Mononuclear cell (primary cell): ENCODE results near the gene SNAP25. TPM values are rescaled to one million over a fixed set of nuclear protein-coding genes. Genes with fewer than 3 reads are reported as not detected.

ENCODE experiments used
- H3K27me3 ChIP-seq: 2 replicates; pipeline ENCODE4 v1.6.0; 2011; ENCODE audit warnings: low read length, control low read depth; ENCODE audit not compliant: insufficient read depth
- H3K4me1 ChIP-seq: 2 replicates; pipeline ENCODE4 v1.5.1; 2011; ENCODE audit warnings: mild to moderate bottlenecking, low read length, control low read depth; ENCODE audit not compliant: insufficient read depth
- H3K4me3 ChIP-seq: 2 replicates; pipeline ENCODE4 v1.5.1; 2011; ENCODE audit warnings: mild to moderate bottlenecking, low read length, moderate library complexity
- H3K9me3 ChIP-seq: 2 replicates; pipeline ENCODE4 v1.5.1; 2011; ENCODE audit warnings: low read depth, mild to moderate bottlenecking, control low read depth, low read length
- total RNA-seq: library from RNA; depleted of rRNA; stranded (reverse); fragments of >200 nt; gene quantifications from one replicate; pipeline ENCODE4 v1.2.3, GENCODE V29; 2012

SNAP25 gene
- total RNA-seq, 1 donor, result not detected

DNA sequence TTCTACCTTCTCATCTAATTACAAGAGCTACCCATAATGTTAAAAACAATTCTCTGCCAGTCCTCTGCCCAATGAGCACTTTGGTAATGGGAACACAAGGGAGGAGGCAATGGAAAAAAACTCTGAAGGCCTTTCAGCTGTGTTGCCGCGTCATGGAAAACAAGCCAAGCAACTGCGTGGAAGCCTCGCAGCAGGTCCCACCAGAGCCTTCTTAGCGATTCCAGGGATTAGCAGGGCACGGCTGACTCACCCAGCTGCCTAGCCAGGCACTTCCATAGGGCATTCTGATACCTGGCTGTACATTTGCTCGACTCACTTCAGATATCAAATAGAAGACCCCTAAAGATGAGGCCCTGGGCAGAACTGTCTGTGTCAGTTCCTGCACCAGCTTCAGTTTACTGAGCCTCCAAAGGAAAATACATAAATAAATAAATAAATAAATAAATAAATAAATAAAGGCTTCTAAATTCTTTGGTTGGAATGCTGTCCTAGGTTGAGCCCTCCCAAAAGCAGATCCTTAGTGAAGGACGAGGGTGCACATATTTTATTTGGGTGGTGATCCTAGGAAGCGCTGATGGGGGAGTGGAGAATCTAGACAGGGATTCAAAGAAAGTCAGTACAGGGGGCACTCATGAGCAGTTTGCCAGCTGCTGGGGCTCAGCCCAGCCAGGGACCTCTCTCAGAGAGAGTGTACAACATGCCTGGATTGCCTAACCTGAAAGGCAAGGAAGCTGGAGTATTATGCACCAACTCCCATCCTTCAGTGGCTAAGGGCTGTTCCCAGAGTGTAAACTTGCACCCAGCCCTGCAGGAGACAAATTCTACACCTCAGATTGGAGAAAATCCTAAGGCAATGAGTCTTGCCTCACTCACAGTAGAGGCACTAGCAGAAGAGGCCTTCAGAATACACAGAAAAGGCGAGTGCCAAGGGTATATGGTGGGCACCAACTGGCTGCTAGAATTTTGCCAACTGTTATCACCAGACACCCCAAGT is 18.2 kb downstream of the SNAP25 start:
- H3K27me3 ChIP-seq, result no peaks in the 10 kb centered on the region
- H3K4me3 ChIP-seq, result no peak overlapping the region
- no peaks in the 10 kb centered on the region for H3K4me1 ChIP-seq
- H3K9me3 ChIP-seq, result no peaks in the 10 kb centered on the region

DNA sequence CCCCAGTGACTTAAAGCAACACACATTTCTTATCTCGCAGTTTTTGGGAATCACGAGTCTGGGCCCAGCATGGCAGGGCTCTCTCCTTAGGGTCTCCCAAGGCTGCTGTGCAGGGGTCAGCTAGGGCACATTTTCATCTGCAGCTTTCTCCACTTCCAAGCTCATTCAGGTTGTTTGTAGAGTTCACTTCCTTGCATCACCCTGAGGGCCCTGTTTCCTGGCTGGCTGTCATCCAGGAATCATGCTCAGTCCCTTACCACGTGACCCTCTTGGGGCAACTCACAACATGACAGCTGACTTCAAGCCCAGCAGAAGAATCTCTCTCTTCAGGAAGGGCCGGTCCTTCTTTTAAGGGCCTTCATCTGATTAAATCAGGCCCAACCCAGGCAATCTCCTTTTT is 21.3 kb downstream of the SNAP25 start:
- Histone ChIP-seq H3K27me3 (no peaks in the 10 kb centered on the region), H3K9me3 (no peaks in the 10 kb centered on the region), H3K4me3 (no peak overlapping the region), H3K4me1 (no peaks in the 10 kb centered on the region)

DNA sequence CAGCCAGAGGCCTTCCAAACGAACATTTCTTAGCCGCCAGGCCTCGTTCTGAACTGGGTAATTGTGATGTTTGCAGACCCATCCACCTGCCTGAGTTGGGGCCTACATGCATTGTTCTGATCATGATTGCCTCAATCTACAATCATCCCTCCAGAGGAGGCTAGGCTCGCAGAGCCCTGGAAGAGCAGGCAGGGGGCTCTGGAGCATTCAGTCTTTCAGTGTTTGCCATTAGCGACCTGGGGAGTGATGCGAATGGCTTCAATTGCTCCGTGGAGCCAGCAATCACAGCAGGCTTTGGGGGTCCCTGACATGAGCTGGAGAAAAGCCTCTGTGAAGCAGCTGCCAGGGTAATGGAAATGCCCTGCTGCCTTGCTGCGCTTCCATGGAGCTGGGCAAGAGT is 22.0 kb downstream of the SNAP25 start:
- no peaks in the 10 kb centered on the region for H3K9me3 ChIP-seq

DNA sequence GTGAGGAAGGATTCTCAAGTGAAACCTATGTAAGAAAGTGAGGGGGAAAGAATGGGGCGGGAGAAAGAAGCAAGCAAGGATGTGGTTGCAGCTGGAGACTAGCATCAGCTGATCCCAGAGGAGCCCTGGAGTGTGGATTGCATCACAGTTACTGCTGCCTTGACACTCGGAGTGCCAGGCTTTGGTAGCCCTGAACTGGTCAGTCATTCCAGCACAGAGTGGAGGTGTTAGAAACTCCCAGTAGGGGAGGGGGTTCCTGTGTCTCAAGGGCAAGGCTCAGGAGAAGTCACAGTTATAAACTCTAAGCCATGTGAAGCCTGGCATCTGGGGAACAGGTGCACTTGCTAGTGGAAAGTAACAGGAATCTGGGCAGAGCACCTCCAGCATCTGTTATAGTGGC is 23.5 kb downstream of the SNAP25 start:
- no peaks in the 10 kb centered on the region for H3K4me1 ChIP-seq
- no peak overlapping the region for H3K4me3 ChIP-seq
- H3K27me3 ChIP-seq, result no peaks in the 10 kb centered on the region
- no peaks in the 10 kb centered on the region for H3K9me3 ChIP-seq

More for the DNA sequence above, 22.0 kb downstream of the SNAP25 start:
- H3K27me3 ChIP-seq, result no peaks in the 10 kb centered on the region
- no peaks in the 10 kb centered on the region for H3K4me1 ChIP-seq
- no peak overlapping the region for H3K4me3 ChIP-seq

DNA sequence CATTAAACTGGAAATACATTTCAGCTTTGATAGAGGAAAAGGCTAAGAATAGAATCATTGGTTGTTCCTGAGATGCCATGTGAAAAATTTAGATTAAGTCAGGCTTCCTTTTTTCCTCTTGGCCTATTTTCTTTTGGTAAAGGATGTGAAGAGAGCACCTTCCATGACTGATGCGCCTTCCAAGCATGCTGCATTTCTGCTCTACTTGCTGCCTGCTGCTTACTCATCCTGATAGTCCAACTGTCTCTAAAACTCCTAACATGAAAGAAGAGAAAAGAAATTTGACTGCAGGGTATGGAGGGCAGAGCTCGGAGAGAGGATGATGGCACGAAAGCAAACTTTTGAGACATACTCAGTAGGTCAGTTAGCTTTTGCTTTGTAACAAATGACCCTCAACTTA is 28.8 kb downstream of the SNAP25 start:
- Histone ChIP-seq H3K9me3 (no peaks in the 10 kb centered on the region), H3K4me1 (no peaks in the 10 kb centered on the region), H3K27me3 (no peaks in the 10 kb centered on the region), H3K4me3 (no peak overlapping the region)

DNA sequence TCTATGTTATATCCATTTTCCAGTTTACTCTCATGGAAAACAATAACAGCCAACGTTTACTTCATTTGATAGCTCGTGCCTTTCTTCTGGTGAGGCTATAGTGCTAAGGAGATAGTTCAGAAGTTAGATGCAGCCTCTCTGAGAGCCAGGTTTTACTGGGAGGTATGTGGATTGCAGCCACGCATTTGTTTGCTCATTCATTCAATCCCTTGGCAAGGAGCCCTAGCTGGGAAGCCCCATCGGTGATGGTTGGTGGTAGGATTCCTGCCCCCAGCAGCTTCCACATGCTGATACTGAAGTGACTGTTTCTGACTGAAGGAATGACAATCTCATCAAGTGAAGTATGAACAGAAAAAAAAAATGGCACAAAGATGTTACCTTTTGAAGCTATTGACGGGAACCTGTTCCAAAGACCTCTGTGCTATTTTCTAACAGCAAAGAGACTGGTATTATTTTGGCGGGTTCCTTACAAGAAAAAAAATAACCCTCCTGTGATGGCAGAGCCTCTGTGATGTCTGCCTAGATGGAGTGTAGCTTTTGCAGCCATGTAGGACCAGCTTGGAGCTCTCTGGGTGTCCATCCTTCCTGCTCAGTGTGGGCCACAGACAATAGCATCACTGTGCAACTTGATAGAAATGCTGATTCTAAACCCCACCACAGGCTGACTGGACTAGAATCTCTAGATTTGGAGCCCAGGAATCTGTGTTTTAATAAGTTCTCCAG is 30.6 kb downstream of the SNAP25 start:
- H3K4me3 ChIP-seq, result no peak overlapping the region

DNA sequence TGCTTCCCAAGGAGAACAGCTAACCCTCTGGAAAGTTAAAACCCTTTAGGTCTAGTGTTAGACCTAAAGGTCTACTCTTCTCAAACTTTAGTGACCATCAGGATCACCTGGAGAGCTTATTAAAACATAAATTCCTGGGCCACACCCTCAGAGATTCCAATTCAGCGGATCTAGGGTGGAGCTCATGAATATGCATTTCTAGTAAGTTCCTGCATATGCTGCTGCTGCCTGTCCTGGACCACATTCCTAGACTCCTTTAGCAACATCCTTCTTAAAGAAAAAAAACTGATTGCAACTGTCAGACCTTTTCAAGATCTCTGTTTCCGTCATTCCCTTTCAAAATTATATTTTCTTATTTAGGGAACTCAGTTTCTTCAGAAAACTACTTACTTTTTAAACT is 31.2 kb downstream of the SNAP25 start:
- Histone ChIP-seq H3K4me1 (no peaks in the 10 kb centered on the region), H3K4me3 (no peak overlapping the region), H3K9me3 (no peaks in the 10 kb centered on the region), H3K27me3 (no peaks in the 10 kb centered on the region)

More for the DNA sequence above, 30.6 kb downstream of the SNAP25 start:
- Histone ChIP-seq H3K9me3 (no peaks in the 10 kb centered on the region), H3K4me1 (no peaks in the 10 kb centered on the region), H3K27me3 (no peaks in the 10 kb centered on the region)

DNA sequence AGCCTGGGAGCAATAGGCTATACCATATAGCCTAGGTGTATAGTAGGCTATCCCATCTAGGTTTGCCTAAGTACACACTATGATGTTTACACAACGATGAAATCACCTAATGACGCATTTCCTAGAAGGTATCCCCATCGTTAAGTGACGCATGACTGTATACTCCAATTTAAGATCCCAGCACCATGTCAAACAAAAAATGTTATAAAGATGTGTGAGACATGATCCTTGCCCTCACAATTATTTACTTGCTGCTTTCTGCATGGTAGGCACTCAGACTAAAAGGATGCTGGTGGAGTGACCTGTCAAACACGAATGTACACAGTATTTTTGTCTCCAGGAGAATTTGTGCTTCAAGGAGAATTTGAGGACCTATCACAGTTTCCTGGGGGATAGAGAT is 32.3 kb downstream of the SNAP25 start:
- Histone ChIP-seq H3K9me3 (no peaks in the 10 kb centered on the region), H3K27me3 (no peaks in the 10 kb centered on the region), H3K4me1 (no peaks in the 10 kb centered on the region), H3K4me3 (no peak overlapping the region)

DNA sequence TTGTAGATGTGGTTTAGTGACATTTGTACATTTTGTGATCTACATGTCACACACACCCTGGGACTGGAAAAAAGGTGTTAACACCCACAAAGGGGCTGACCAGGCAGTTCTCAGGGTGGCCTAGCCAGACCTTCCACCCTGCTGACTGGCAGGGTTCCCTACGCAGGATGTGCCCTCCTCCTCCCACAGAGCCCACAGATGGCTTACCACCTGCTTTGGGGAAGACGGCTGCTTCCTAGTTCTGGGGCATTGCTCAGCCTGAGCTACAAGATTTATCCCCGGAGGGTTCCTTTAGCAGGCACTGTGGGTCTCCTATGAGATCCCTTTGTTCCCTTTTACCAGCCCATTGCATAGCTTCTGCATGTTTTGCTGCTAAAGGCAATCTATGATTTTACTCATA is 35.1 kb downstream of the SNAP25 start:
- Histone ChIP-seq H3K9me3 (no peaks in the 10 kb centered on the region), H3K4me1 (no peaks in the 10 kb centered on the region), H3K27me3 (no peaks in the 10 kb centered on the region), H3K4me3 (no peak overlapping the region)

GRCh38 chr20:10255846-10256245 is 37.2 kb downstream of the SNAP25 start:
- Histone ChIP-seq H3K4me1 (no peaks in the 10 kb centered on the region), H3K27me3 (no peaks in the 10 kb centered on the region), H3K9me3 (no peaks in the 10 kb centered on the region), H3K4me3 (no peak overlapping the region)

DNA sequence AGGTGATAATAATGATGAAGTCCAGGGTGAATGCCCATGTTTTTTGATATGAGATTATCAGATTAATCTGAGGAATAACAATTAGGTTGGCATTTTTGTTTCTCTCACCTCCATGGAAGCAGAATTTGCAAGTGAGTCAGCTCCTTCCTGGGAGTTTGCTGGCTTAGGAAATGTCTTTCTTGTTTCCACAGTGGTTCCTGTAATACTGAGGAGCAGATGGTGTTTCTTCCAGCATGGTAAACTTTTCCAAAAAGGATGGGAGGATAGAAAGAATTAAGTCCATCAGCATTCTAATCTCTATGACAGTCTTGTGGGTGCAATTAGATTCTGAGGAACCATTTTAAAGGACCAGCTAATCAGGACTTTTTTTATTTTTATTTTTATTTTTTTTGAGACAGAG is 40.5 kb downstream of the SNAP25 start:
- H3K4me3 ChIP-seq, result no peak overlapping the region
- H3K4me1 ChIP-seq, result no peaks in the 10 kb centered on the region
- no peaks in the 10 kb centered on the region for H3K9me3 ChIP-seq
- H3K27me3 ChIP-seq, result no peaks in the 10 kb centered on the region

DNA sequence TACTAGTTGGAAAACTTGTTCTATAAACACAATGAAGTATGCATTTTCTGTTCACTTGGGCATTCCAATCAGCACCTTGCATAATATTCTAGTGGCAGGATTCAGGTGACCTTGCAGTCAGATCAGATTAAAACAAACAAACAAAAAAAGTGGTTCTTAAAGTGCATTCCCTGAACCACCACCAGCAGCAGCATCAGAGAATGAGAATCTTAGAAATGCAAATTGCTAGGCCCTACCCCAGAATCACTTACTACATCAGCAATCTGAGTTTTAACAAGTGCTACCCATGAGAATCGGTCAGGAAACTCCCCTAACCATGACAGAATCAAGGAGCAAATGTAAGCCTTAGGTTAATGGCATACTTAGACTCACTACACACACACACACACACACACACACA is 41.7 kb downstream of the SNAP25 start:
- Histone ChIP-seq H3K27me3 (no peaks in the 10 kb centered on the region), H3K4me3 (no peak overlapping the region), H3K9me3 (no peaks in the 10 kb centered on the region), H3K4me1 (no peaks in the 10 kb centered on the region)

- H3K4me3 ChIP-seq, result no peak overlapping the region
- H3K9me3 ChIP-seq, result no peaks in the 10 kb centered on the region
- H3K27me3 ChIP-seq, result no peaks in the 10 kb centered on the region
- H3K4me1 ChIP-seq, result no peaks in the 10 kb centered on the region
Measured at GRCh38 chr20:10261702-10262101, 43.1 kb downstream of the SNAP25 start.

DNA sequence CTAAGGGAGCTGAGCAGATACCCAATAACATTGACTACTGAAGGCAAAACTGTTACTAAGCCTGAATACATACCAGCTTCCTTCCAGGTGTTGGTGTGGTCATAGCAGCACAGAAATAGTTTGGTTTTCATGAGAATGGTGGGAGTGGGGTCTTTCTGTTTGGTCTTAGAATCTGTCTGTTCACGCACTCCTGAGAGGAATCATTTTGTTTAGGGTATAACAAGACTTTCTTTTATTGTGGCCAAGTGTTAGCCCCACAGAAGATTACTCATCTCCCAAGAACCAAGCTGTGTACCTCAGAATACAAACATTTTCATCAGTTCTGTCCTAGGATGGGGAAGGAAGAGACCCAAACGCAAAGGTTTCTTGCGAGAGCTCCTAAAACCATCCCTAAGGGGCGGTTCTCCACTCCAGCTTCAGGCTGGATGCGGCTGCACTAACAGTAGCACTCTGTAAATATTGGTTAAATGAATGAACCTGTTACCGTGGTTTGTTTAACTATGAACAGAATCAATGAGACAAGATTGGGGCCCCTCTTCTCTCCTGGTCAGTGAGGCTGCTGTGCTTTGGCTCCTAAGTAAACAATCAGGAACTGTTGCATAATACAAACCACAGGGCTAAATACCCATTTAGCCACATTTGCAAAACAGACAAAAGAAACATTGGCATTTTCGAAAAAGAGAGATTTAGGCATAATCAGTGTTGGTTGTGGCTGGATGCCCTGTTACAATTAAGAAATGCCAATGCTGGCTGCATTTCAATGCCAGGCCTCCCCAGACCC is 44.9 kb downstream of the SNAP25 start:
- H3K9me3 ChIP-seq, result no peaks in the 10 kb centered on the region
- no peaks in the 10 kb centered on the region for H3K4me1 ChIP-seq
- no peak overlapping the region for H3K4me3 ChIP-seq
- no peaks in the 10 kb centered on the region for H3K27me3 ChIP-seq

DNA sequence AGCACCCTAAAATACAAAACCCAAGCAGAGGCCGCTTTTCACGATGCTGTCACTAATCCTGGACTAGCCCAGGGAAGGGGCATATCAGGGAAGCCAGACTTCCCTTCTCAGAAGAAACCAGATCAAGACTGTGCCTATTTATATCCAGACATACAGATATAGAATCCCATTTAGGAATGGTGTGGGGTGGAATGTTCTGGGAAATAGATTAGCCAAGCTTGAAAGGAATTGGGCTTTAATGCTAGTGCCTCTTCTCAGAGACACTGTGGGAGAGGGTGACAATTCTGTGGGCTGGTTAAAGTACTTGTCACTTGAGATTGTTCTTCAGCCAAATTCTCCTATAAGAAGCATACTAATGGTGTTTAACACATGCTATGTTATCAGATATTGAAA is 45.5 kb downstream of the SNAP25 start:
- Histone ChIP-seq H3K4me3 (no peak overlapping the region), H3K27me3 (no peaks in the 10 kb centered on the region), H3K4me1 (no peaks in the 10 kb centered on the region), H3K9me3 (no peaks in the 10 kb centered on the region)
